ENCODE measurements around the gene FRMD4B. TPM values are rescaled to one million over a fixed set of nuclear protein-coding genes. Genes with fewer than 3 reads are reported as not detected.

Gene FRMD4B
- total RNA-seq, 1 experiment from 2014 or later, result 19.1 TPM

GRCh38 chr3:69137005-69137404 is 248.9 kb downstream of the FRMD4B start:
- no peak for DNase-seq (ENCODE audit: low read depth)

DNA sequence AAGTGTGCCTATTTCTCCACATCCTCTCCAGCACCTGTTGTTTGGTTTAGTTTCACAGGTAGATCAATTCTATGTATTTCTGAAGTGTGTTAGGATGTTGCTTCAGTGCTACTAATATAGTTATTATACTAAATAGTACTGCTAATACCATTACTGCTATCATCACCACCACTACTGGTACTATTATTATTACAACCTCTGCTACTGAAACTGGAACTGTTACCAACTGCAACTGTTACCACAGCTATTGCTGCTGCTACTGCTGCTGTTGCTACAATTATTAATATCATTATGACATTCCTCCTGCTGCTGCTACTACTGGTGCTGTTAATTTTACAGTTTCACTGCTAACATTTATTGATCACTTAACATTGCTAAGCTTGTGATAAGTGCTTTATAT is 255.2 kb downstream of the FRMD4B start:
- DNase-seq (ENCODE audit: low read depth), result no peak

DNA sequence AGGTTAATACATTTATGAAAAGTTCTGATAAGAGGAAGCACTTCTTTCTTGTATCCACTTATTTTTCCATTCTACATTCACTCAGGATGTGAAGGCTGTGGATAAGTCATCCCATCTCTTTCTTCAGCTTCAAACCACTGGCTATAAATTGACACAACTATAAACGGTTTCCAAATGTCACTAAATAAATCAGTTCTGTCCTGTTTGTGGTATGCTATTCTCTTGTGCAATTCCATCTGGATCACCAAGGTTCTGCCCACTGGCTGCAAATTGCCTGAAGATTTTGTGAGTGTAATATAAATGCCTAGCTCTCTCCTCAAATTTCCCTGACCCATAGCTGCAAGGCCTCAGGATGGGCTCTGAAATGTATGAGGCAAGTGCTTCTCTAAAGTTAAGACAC is 256.4 kb downstream of the FRMD4B start:
- DNase-seq (ENCODE audit: low read depth), result no peak

DNA sequence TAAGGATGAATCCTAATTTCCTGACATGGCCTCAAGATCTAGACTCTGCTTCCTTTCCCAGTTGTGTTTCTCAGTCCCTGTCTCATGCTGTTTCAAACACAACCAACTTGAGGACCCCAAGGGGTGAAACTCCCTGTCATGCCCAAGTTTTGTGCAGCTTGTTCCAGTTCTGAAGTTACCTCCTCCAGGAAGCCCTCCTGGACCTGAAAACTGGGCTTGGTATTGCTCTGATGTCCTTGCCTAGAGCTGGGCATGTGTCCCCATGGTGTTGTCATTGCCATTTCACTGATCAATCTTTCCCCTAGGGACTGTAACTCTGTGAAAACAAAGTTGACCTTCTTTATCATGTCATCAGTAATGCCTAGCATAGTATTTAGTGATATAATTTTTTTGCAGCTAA is 257.4 kb downstream of the FRMD4B start:
- DNase-seq (ENCODE audit: low read depth), result no peak

DNA sequence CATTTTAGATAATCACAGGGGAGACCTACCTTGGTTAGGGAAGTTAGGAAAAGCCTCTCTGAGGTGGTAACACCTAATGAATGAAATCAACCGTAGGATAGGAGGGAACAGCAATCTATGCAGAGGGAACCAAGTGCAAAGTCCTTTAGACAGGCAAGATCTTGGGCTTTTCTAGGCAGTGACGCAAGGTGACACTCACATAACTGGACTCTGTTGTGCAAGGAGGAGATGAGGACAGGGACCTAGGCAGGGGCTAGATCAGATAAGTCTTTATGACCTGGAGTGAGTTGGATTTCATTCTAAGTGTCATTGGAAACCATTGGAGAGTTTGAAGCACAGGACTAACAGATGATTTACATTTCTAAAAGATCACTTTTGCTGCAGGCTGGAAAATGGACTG is 258.9 kb downstream of the FRMD4B start:
- DNase-seq (ENCODE audit: low read depth), result no peak

DNA sequence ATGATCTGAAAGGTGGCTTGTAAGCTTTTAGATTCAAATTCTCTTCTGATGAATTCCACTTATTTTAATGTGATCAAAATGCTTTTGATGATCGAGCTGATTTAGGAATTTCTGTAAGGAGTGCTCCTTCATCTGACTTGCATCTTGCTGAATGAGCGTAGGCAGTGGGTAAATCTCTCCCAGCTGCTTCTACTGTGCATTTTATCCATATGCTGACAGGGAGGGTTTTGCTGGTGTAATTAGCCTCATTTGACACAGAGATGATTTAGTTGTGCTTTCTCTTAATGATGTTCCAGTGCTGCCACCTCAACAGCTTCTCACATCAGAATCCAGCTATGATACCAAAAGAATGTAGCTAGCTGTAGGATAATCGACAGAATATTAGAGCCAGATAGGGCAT is 259.7 kb downstream of the FRMD4B start:
- DNase-seq (ENCODE audit: low read depth), result no peak

DNA sequence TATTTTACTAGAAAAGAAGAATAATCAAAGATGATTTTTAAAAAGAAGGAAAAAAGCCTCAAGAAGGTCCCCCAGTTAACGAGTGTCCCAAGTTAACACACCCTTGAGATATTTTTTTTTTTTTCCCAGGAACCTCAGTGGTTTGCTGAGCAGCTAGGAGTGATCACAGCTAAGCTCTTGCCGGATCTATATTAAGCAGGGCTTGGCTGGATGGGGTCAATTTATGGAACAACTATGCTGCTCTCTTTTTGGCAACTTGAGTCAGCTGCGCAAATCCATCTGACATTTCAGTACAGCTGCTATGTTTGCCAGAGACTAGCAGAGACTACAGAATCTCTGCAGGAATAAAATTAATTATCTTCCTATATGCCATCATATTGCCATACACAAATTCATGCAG is 263.5 kb downstream of the FRMD4B start, which contains the start of gene LMOD3:
TSS of gene LMOD3 (minus strand) at position 193 of the 400 bp plus-strand sequence. CDS start 209 bp downstream, outside the sequence.
- DNase-seq (ENCODE audit: low read depth), result no peak

GRCh38 chr3:69121950-69122349 is 263.9 kb downstream of the FRMD4B start:
- DNase-seq (ENCODE audit: low read depth), result peak; percentile 21

GRCh38 chr3:69121513-69121912 is 264.4 kb downstream of the FRMD4B start:
- DNase-seq (ENCODE audit: low read depth), result no peak

DNA sequence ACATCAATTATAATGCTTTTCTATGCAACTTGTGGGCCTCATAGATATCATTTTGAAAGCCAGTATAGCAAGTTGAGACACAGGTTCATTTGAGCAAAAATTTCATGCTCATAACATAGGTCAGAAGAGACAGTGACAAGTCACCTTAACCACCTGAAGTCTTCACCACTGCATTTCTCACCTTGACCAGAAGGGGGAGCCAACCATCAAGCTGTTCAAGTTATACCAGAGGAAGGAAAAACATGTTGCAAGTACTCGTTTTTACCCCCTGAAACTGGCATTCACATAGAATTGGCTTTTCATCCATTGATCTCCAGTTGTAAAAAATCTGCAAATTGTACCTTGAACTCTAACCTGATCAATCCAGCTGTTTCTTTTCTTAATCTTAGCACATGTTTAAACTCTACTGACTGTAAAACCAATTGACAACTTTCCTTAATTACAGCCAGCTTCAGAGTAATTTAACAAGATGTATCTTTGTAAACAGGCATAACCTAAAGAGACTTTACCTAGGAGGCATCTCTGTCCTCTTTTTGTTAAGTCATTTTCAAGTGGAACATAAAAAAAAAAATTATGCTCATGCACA is 264.9 kb downstream of the FRMD4B start:
- DNase-seq (ENCODE audit: low read depth), result peak; percentile 63

All from HT1080 (cell line).